H1 (cell line): ENCODE data around the gene BROX. TPM values are rescaled to one million over a fixed set of nuclear protein-coding genes. Genes with fewer than 3 reads are reported as not detected.
A peak's percentile ranks its signal among the peaks of the same experiment; 100 is the strongest.

ENCODE experiments used
- ASH2L ChIP-seq: fragments of 200-600, 300-600 bp; sonication (generic); IDR thresholded peaks from one replicate; pipeline ENCODE4 v1.7.1; 2017; ENCODE audit warnings: low read length
- BRCA1 ChIP-seq: IDR thresholded peaks from 2 replicates; pipeline ENCODE4 v1.6.1; 2012; ENCODE audit warnings: low read depth, low read length, improper control_type of control experiment
- CEBPB ChIP-seq: IDR thresholded peaks from 2 replicates; pipeline ENCODE4 v1.6.1; 2012; ENCODE audit warnings: low read depth, low read length
- CREB1 ChIP-seq: IDR thresholded peaks from 2 replicates; pipeline ENCODE4 v1.6.1; 2012; ENCODE audit warnings: inconsistent platforms
- EGR1 ChIP-seq: IDR thresholded peaks from 2 replicates; pipeline ENCODE4 v1.6.1; 2011; ENCODE audit warnings: low read depth, low read length, borderline replicate concordance
- EP300 ChIP-seq, 2 experiments: IDR thresholded peaks; 1 replicate in 1 of 2; 2 replicates in 1 of 2; pipeline ENCODE4 v1.6.1; 2011 to 2012; ENCODE audit warnings: low read depth in 2 of 2, low read length in 2 of 2, mild to moderate bottlenecking in 2 of 2, borderline replicate concordance in 1 of 2, inconsistent platforms in 1 of 2, moderate library complexity in 1 of 2
- GABPA ChIP-seq: IDR thresholded peaks from 2 replicates; pipeline ENCODE4 v1.6.1; 2011; ENCODE audit warnings: mild to moderate bottlenecking, low read length, moderate library complexity, borderline replicate concordance; ENCODE audit not compliant: insufficient read depth
- JUN ChIP-seq: IDR thresholded peaks from 2 replicates; pipeline ENCODE4 v1.6.1; 2011; ENCODE audit warnings: low read depth, mild to moderate bottlenecking, improper control_type of control experiment, low read length
- KDM1A ChIP-seq: fragments of 200-600, 300-600 bp; sonication (generic); IDR thresholded peaks from 2 replicates; pipeline ENCODE4 v1.7.1; 2016; ENCODE audit warnings: mild to moderate bottlenecking, low read length, borderline replicate concordance
- NANOG ChIP-seq: IDR thresholded peaks from 2 replicates; pipeline ENCODE4 v1.6.1; 2011; ENCODE audit warnings: low read length, low read depth, mild to moderate bottlenecking, inconsistent platforms; ENCODE audit not compliant: insufficient read depth, poor library complexity, severe bottlenecking
- NRF1 ChIP-seq: IDR thresholded peaks from 2 replicates; pipeline ENCODE4 v1.6.1; 2011; ENCODE audit warnings: mild to moderate bottlenecking, low read depth, low read length, improper control_type of control experiment
- PHF8 ChIP-seq: fragments of 200-600 bp; sonication (generic); conservative IDR thresholded peaks from 2 replicates; pipeline ENCODE4 v1.7.1; 2012; ENCODE audit warnings: low read depth, mild to moderate bottlenecking, inconsistent platforms, low read length, moderate library complexity
- POLR2A ChIP-seq, 2 experiments: IDR thresholded peaks; 1 replicate in 1 of 2; 2 replicates in 1 of 2; pipeline ENCODE4 v1.6.1; 2011; ENCODE audit warnings: low read depth in 2 of 2, low read length in 2 of 2, mild to moderate bottlenecking in 2 of 2; ENCODE audit errors: control extremely low read depth in 1 of 2
- POU5F1 ChIP-seq: IDR thresholded peaks from 2 replicates; pipeline ENCODE4 v1.6.1; 2011; ENCODE audit warnings: low read depth, mild to moderate bottlenecking, low read length, moderate library complexity
- RXRA ChIP-seq: IDR thresholded peaks from 2 replicates; pipeline ENCODE4 v1.6.1; 2011; ENCODE audit warnings: low read depth, mild to moderate bottlenecking, low read length, moderate library complexity; ENCODE audit not compliant: insufficient read depth
- SAP30 ChIP-seq: fragments of 300-600 bp; sonication (generic); IDR thresholded peaks from 2 replicates; pipeline ENCODE4 v1.7.1; 2012; ENCODE audit warnings: low read length, moderate library complexity, mild to moderate bottlenecking, inconsistent platforms; ENCODE audit not compliant: insufficient read depth, insufficient replicate concordance
- SP4 ChIP-seq: IDR thresholded peaks from 2 replicates; pipeline ENCODE4 v1.6.1; 2012; ENCODE audit warnings: low read length, inconsistent platforms
- SRF ChIP-seq: IDR thresholded peaks from 2 replicates; pipeline ENCODE4 v1.6.1; 2011; ENCODE audit warnings: mild to moderate bottlenecking, low read depth, low read length, moderate library complexity
- TAF7 ChIP-seq: optimal IDR thresholded peaks from 2 replicates; pipeline ENCODE3; 2011; ENCODE audit warnings: low read depth, mild to moderate bottlenecking, inconsistent platforms, low read length, moderate library complexity, borderline replicate concordance
- TCF12 ChIP-seq: IDR thresholded peaks from 2 replicates; pipeline ENCODE4 v1.6.1; 2011; ENCODE audit warnings: low read depth, mild to moderate bottlenecking, low read length
- YY1 ChIP-seq: IDR thresholded peaks from 2 replicates; pipeline ENCODE4 v1.6.1; 2011; ENCODE audit warnings: low read depth, mild to moderate bottlenecking, low read length
- polyA plus RNA-seq, 7 experiments: library from polyadenylated mRNA; depleted of rRNA in 3 of 7; stranded (reverse) in 5 of 7; unstranded in 2 of 7; fragments of >200 nt in 5 of 7; fragments of 200-250 nt in 2 of 7; gene quantifications; 1 replicate in 5 of 7; 2 replicates in 1 of 7; 4 replicates in 1 of 7; pipeline versions ENCODE4 v1.2.1 to v1.2.3, GENCODE V29; 2011 to 2013; ENCODE audit warnings: missing spikeins in 2 of 7, mixed read lengths in 2 of 7
- total RNA-seq: library from RNA; stranded (reverse); fragmentation: NEBNext Ultra II Directional; extraction: Animal tissue kit (Norgen Biotek cat#: 25700); gene quantifications from 2 replicates; pipeline ENCODE4 v1.2.1, GENCODE V29; 2021
- TF ChIP-seq, protein P1 (sequence below): IDR thresholded peaks from 2 replicates; pipeline ENCODE4 v1.6.1; 2011; ENCODE audit warnings: low read depth, mild to moderate bottlenecking, low read length; ENCODE audit not compliant: insufficient read depth
- TF ChIP-seq, protein P2 (sequence below): IDR thresholded peaks from 2 replicates; pipeline ENCODE4 v1.6.1; 2012; ENCODE audit warnings: inconsistent platforms

BROX gene
- total and polyA plus RNA-seq, 2 of the 8 experiments (the other 6 are each of a cell fraction or from before 2014, with no cell fraction given), result 3.8 to 26.7 TPM

DNA sequence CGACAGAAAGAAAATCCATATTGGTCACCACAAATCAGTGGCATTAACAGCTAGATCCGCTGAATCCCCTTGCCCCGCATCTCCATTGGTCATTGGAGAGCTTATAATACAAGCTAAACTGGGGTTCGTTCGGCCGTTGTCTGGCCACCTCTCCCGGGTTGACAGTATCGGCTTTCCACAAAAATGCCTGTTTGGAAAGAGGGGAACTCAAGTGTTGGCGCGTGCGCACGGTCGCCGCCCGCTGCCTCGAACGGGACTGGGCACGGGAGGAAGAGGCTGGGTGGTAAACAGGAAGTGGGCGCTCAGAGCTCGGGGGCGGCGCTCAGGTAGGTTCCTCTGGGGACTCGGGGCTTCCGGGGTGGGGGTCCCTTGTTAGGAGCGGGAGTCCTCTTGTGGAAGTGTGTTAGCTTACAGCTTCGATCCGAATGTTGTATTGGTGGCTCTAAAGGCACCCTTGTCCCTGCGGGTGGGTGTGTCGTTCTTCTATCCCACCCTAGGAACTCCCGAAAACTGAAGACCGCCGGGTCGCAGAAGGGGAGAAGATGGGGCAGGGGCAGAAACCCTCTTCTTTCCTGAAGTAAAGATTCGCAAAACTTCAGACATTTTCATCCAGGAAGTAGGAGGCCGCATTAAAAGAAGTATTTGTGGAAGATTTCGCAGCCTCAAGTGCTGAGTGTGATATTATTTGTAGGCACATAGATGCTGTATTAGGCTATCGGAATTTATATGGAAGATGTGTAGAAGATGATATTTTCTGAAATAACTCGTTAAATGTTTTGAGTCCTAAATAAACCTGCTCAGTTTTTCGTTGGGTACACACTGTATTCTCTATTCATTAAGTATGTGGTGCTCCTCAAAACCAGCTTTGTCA, 962 bp downstream of the BROX start (continued):
- TF ChIP-seq NRF1, result peak; percentile 71
- TF ChIP-seq, protein P1, sequence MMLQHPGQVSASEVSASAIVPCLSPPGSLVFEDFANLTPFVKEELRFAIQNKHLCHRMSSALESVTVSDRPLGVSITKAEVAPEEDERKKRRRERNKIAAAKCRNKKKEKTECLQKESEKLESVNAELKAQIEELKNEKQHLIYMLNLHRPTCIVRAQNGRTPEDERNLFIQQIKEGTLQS, result no peak
- no peak for TF ChIP-seq TCF12
- TF ChIP-seq POLR2A (IDR thresholded peaks at IDR 0.05; ENCODE audit: control extremely low read depth in 1 of 2, low read depth in 2 of 2, low read length in 2 of 2), result peak; percentile 46 to 48
- TF ChIP-seq RXRA, result no peak
- no peak for TF ChIP-seq GABPA
- TF ChIP-seq POU5F1, result no peak
- TF ChIP-seq SRF, result peak; percentile 91
- peak; percentile 50 for TF ChIP-seq PHF8
- peak; percentile 88 for TF ChIP-seq EGR1
- TF ChIP-seq SAP30, result no peak
- peak; percentile 76 for TF ChIP-seq NANOG
- no peak for TF ChIP-seq JUN
- no peak for TF ChIP-seq KDM1A
- no peak for TF ChIP-seq CEBPB
- TF ChIP-seq, protein P2, sequence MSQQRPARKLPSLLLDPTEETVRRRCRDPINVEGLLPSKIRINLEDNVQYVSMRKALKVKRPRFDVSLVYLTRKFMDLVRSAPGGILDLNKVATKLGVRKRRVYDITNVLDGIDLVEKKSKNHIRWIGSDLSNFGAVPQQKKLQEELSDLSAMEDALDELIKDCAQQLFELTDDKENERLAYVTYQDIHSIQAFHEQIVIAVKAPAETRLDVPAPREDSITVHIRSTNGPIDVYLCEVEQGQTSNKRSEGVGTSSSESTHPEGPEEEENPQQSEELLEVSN, result peak; percentile 51
- TF ChIP-seq TAF7, result peak; percentile 83
- peak; percentile 71 for TF ChIP-seq YY1
- peak; percentile 55 for TF ChIP-seq ASH2L
- no peak for TF ChIP-seq SP4
- TF ChIP-seq CREB1, result no peak; the same call in 1 of the 2 replicates
- TF ChIP-seq BRCA1, result no peak
- peak in 1 of 2 experiments; percentile 60; a peak in 1 of 3 replicates for TF ChIP-seq EP300 (IDR thresholded peaks at IDR 0.05; ENCODE audit: borderline replicate concordance in 1 of 2, low read depth in 2 of 2, low read length in 2 of 2)
